Neural crest cell (in vitro differentiated cells): ENCODE data around the gene CCDC3. TPM values are rescaled to one million over a fixed set of nuclear protein-coding genes. Genes with fewer than 3 reads are reported as not detected.

ENCODE experiments used
- DNase-seq: peaks from one replicate; pipeline ENCODE4 v3.0.0; 2021; ENCODE audit warnings: low read depth, mixed read lengths, low spot score
- H3K27ac Mint-ChIP-seq: one replicate; pipeline ENCODE4 v1.8.0; 2021; ENCODE audit warnings: mild to moderate bottlenecking, mixed read lengths; ENCODE audit not compliant: unreplicated experiment
- H3K27me3 Mint-ChIP-seq: 2 replicates; pipeline ENCODE4 v1.8.0; 2021; ENCODE audit warnings: low read depth, mild to moderate bottlenecking, mixed read lengths
- H3K36me3 Mint-ChIP-seq: 2 replicates; pipeline ENCODE4 v1.8.0; 2021; ENCODE audit warnings: low read depth, mild to moderate bottlenecking, mixed read lengths
- H3K4me1 Mint-ChIP-seq: 2 replicates; pipeline ENCODE4 v1.8.0; 2021; ENCODE audit warnings: mixed read lengths
- H3K4me3 Mint-ChIP-seq: one replicate; pipeline ENCODE4 v1.8.0; 2021; ENCODE audit warnings: mild to moderate bottlenecking, mixed read lengths
- H3K9me3 Mint-ChIP-seq: 2 replicates; pipeline ENCODE4 v1.8.0; 2021; ENCODE audit warnings: mixed read lengths
- total RNA-seq: library from RNA; stranded (reverse); gene quantifications from 2 replicates; pipeline ENCODE4 v1.2.1, GENCODE V29; 2021
- TF ChIP-seq, protein P1 (sequence below): fragments of 200-600 bp; sonication (generic); conservative IDR thresholded peaks from 2 replicates; pipeline ENCODE4 v1.5.0; 2021; ENCODE audit warnings: antibody characterized with exemption, mild to moderate bottlenecking

Gene CCDC3
- total RNA-seq, 1 donor from 2014 or later, result 6.1 TPM

DNA sequence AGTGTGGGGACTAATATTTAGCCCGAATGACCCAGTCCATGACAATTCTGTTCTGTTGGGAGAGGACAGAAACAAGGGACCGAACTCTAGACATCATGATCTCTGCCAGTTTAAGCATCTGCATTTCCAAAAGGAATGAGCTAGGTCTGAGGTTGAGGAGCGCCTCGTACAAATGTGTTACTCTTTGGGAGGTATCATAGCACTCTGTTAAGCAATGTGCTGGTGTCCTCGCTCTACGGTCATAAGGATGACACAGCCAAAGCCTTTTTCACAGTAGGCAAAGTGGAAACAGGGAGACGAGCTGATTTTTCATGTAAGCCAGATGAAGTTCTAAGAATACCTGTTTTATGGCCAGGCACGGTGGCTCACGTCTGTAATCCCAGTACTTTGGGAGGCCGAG is 15.4 kb upstream of the CCDC3 start:
- Mint-ChIP-seq H3K27me3 (no peaks in the 10 kb centered on the region), H3K36me3 (peaks cover 2% of the 10 kb centered on the region), H3K27ac (no peak overlapping the region), H3K4me1 (peaks cover 11% of the 10 kb centered on the region), H3K4me3 (no peak overlapping the region), H3K9me3 (peaks cover 3% of the 10 kb centered on the region)
- TF ChIP-seq, protein P1, sequence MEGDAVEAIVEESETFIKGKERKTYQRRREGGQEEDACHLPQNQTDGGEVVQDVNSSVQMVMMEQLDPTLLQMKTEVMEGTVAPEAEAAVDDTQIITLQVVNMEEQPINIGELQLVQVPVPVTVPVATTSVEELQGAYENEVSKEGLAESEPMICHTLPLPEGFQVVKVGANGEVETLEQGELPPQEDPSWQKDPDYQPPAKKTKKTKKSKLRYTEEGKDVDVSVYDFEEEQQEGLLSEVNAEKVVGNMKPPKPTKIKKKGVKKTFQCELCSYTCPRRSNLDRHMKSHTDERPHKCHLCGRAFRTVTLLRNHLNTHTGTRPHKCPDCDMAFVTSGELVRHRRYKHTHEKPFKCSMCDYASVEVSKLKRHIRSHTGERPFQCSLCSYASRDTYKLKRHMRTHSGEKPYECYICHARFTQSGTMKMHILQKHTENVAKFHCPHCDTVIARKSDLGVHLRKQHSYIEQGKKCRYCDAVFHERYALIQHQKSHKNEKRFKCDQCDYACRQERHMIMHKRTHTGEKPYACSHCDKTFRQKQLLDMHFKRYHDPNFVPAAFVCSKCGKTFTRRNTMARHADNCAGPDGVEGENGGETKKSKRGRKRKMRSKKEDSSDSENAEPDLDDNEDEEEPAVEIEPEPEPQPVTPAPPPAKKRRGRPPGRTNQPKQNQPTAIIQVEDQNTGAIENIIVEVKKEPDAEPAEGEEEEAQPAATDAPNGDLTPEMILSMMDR, result no peak
- DNase-seq, result no peak

DNA sequence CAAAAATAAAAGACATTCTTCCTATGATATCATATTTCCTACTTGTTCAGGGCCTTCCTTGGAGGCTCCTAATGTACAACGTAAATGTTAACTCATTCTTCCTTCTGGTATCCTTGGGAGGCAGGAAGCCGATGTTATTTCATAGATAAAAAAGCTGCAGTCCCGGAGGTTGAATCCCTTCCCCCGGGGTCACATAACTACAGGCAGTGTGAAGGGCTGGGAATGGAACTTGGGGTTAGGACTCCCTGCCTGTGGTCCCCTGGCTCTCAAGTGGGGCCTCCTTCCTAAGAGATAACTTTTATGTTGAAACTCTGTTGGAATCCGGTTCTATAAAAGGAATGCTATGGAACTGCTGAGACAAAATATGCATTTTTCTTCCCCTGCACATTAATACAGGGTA is 14.9 kb upstream of the CCDC3 start:
- Mint-ChIP-seq H3K4me3 (no peak overlapping the region), H3K36me3 (peaks cover 2% of the 10 kb centered on the region), H3K4me1 (peaks cover 11% of the 10 kb centered on the region), H3K27ac (peak overlapping the region; percentile 68), H3K9me3 (peaks cover 3% of the 10 kb centered on the region), H3K27me3 (no peaks in the 10 kb centered on the region)
- TF ChIP-seq, protein P1, result no peak
- DNase-seq, result no peak

DNA sequence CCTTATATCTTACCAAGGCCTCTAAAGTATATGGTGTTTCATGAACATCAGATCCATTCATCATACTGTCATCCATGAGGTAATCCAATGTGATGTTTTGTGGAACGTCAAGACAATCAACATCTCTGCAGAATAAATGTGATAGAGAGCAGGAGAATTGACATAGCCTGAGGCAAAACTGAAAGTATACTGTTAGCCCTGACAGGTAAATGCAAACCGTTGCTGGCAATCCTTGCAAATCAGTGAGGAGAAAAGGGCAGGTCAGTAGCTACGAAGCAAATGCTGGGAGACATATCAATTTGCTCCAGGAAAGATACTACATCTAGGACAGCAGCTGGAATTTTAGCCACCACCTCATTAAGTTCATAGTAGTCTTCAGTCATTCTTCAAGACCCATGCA is 4.5 kb upstream of the CCDC3 start:
- Mint-ChIP-seq H3K36me3 (no peaks in the 10 kb centered on the region), H3K27ac (no peak overlapping the region), H3K27me3 (peaks cover 40% of the 10 kb centered on the region), H3K4me3 (no peak overlapping the region), H3K9me3 (peaks cover 2% of the 10 kb centered on the region), H3K4me1 (peaks cover 4% of the 10 kb centered on the region)
- no peak for DNase-seq
- TF ChIP-seq, protein P1, result no peak

DNA sequence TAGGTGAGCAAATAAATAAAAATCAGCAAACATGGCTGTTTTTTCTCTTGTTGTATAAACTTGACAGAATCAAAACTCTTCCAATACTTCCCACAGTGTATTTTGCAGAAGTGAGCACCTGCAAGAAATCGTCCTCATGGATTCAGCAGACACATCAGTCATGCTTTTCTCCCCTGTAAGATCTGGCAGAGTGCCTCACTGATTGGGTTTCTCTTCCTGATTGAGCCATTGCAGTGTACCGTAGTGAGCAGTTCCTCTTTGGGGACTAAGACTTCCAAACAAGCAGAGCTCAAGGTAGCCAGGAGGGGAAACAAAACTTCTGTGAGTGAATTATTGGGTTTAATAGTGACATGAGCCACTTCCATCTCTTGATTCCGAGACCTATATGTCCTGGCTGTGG is 2.2 kb upstream of the CCDC3 start:
- no peaks in the 10 kb centered on the region for H3K9me3 Mint-ChIP-seq
- no peaks in the 10 kb centered on the region for H3K36me3 Mint-ChIP-seq
- DNase-seq, result no peak
- H3K4me3 Mint-ChIP-seq, result no peak overlapping the region
- no peak overlapping the region for H3K27ac Mint-ChIP-seq
- TF ChIP-seq, protein P1, result no peak
- peaks cover 58% of the 10 kb centered on the region for H3K27me3 Mint-ChIP-seq
- peaks cover 14% of the 10 kb centered on the region for H3K4me1 Mint-ChIP-seq

DNA sequence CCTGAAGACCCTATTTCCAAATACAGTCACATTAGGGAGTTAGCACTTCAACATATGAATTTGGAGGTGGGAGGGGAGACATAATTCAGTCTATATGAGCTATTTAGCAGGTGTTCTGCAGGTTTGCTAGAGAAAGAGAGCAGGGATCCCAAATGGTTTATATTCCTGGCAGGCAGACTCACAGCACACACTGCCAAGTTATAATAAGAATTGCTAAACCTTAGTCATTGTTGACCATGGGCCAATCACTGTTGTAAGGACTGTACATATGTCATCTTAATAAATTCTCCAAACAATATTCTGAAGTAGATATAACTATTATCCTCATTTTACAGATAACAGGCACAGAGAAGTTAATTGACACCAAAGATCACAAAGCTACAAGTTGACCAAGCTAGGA is 1.5 kb upstream of the CCDC3 start:
- H3K27me3 Mint-ChIP-seq, result peaks cover 59% of the 10 kb centered on the region
- no peaks in the 10 kb centered on the region for H3K36me3 Mint-ChIP-seq
- no peak overlapping the region for H3K27ac Mint-ChIP-seq
- peaks cover 14% of the 10 kb centered on the region for H3K4me1 Mint-ChIP-seq
- H3K4me3 Mint-ChIP-seq, result peak overlapping the region; percentile 43
- TF ChIP-seq, protein P1, result no peak
- no peak for DNase-seq
- H3K9me3 Mint-ChIP-seq, result no peaks in the 10 kb centered on the region

DNA sequence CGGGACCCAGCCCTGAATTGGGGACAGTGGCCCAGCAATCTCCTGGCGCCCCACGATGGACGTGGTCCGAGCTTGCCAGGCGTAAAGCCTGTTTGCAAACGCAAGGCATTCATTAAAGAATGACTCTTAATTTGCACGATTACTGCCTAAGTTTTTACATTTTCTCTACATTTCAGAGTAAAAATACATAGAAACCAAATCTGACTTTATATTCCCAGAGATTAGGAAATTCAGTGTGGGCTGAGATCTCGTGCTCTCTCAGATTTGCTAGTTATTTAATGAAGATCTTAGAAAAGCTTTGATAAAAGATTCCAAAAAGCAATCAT is 337 bp upstream of the CCDC3 start:
- Mint-ChIP-seq H3K36me3 (no peaks in the 10 kb centered on the region), H3K4me1 (peaks cover 14% of the 10 kb centered on the region), H3K27me3 (peaks cover 61% of the 10 kb centered on the region), H3K4me3 (peak overlapping the region; percentile 63), H3K27ac (no peak overlapping the region), H3K9me3 (no peaks in the 10 kb centered on the region)
- TF ChIP-seq, protein P1, result no peak
- no peak for DNase-seq
